Dedifferentiated amniotic fluid mesenchymal stem cell (primary cell): ENCODE data around the gene MAP4.
"Not testable (repeated sequence)": the region's sequence is repeated elsewhere in the genome, so short reads cannot be mapped to it uniquely, and the experiment has no call there.

ENCODE experiments used
- DNase-seq: peaks from one replicate; pipeline ENCODE4 v3.0.0-alpha.2; 2016; ENCODE audit errors: extremely low spot score

Gene MAP4, protein sequence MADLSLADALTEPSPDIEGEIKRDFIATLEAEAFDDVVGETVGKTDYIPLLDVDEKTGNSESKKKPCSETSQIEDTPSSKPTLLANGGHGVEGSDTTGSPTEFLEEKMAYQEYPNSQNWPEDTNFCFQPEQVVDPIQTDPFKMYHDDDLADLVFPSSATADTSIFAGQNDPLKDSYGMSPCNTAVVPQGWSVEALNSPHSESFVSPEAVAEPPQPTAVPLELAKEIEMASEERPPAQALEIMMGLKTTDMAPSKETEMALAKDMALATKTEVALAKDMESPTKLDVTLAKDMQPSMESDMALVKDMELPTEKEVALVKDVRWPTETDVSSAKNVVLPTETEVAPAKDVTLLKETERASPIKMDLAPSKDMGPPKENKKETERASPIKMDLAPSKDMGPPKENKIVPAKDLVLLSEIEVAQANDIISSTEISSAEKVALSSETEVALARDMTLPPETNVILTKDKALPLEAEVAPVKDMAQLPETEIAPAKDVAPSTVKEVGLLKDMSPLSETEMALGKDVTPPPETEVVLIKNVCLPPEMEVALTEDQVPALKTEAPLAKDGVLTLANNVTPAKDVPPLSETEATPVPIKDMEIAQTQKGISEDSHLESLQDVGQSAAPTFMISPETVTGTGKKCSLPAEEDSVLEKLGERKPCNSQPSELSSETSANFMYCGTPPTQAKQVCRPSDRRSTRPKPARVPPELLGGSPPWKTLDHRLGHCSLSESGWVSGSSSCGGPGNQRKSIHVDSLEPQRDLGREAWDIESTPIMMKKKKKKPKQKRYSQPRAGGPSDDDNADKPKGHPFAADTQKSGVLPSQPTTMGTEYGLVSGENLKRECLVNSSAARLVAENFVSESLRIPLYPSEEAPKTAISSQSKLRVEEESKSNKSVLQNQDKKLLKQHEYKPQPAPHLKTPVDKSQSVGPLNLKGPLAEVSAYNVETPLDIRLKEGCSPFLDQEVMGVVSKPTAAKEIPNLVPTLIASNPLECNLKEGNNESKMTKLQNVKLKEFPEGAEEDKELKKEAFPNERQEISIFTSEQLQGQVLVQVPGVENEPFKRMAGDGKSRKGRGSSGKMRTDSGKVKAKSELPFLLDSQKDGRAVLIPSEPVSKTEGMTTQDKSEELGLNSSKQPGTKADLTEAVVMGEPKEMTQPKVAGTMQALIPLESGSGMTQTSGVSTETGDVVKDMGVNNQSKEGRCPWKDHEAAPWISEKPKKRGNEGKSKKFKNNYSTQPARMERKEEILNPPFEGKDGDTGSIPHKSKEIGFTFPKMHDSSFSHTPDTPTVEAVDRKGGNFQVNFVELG (N-terminal part only)

DNA sequence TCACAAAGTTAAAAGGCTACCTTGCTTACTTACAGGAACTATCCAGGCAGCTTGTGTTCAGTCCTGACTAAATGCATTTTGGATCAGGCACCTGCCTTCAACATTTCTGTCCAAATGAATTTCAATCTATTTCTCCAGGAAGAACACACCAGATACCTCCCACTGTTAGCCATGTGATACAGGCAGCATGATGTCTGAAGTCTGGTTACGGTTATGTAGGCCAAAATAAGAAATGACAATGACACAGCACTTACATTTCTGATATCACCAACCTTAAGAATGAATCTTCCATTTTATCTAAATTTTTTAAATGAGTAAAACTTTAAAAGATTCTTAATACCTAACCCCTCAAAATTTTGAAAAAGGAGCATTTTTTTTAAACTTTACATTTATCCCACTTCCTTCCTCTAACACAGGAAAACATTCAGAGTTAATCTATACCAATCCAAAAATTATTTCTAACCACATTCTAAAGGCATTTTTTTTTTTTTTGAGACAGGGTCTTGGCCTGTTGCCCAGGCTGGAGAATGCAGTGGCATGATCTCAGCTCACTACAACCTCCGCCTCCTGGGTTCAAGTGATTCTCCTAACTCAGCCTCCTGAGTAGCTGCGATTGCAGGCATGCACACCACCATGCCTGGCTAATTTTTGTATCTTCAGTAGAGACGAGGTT lies at the start of gene MAP4:
TSS of gene MAP4 (minus strand) at position 116 of the 673 bp plus-strand sequence. CDS start 17,556 bp downstream, outside the sequence.
- DNase-seq: no peak

DNA sequence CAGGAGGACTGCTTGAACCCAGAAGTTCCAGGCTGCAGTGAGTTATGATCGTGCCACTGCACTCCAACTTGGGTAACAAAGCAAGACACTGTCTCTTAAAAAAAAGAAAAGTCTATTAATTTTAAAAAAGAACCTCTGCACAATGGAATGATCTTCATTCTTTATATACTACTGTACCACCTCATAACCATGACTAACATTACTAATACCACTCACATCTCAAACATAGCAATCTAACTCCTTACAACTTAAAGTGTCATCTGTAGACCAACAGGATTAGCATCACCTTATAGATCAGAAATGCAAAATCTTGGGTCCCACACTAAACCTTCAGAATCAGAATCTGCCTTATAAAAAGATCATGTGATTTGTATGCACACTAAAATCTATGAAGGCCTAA lies 48.8 kb upstream of the MAP4 start:
- DNase-seq: no peak

DNA sequence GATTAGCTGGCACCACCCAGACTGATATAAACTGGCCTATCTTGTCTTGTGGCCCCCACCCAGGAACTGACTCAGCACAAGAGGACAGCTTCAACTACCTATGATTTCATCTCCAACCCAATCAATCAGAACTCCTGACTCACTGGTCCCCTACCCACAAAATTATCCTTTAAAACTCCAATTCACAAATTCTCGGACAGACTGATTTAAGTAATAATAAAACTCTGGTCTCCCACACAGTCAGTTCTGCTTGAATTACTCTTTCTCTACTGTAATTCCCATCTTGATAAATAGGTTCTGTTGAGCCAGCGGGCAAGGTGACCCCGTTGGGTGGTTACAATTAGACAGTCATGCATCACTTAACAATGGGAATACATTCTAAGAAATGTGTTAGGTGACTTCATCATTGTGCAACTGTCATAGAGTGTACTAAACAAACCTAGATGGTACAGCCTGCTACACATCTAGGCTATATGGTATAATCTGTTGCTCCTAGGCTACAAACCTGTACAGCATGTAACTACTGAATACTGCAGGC lies 48.1 kb upstream of the MAP4 start:
- no peak for DNase-seq

DNA sequence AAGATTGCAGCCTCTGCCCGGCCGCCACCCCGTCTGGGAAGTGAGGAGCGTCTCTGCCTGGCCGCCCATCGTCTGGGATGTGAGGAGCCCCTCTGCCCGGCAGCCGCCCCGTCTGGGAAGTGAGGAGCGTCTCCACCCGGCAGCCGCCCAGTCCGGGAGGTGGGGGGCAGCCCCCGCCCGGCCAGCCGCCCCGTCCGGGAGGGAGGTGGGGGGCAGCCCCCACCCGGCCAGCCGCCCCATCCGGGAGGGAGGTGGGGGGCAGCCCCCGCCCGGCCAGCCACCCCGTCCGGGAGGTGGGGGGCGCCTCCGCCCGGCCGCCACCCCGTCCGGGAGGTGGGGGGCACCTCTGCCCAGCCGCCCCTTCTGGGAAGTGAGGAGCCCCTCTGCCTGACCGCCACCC lies 45.4 kb upstream of the MAP4 start:
- not testable (repeated sequence) for DNase-seq

DNA sequence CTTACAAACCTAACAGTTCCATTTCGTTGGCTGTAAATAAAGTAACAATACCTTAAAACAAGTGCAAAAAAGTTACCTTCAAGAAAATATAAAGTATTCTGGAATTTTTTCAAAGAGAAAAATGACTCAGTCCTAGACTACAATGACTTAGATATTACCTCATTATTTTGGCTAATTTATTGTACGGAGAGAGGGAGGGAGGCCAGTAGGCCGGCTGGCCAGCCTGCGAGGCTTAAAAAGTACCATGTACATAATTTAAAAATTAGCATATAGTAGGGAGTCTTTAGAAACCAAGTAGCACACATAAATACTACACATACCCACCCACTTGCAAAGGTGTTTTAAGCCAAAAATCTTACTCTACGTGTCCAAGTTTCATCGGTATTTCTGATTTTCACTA lies 41.9 kb upstream of the MAP4 start:
- DNase-seq: no peak

DNA sequence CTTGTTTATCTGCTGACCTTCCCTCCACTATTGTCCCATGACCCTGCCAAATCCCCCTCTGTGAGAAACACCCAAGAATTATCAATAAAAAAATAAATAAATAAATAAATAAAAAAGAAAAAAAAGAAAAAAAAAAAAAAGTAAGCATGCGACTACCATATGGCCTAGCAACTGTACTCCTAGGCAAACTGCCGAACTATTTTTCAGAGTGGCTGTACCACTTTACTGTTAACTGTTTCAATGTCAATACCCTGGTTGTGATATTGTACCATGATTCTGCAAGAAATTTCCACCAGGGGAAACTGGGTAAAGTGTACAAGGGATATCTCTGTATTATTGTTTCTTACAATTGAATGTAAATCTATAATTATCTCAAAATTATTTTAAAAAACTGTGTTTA lies 41.3 kb upstream of the MAP4 start:
- DNase-seq: no peak

DNA sequence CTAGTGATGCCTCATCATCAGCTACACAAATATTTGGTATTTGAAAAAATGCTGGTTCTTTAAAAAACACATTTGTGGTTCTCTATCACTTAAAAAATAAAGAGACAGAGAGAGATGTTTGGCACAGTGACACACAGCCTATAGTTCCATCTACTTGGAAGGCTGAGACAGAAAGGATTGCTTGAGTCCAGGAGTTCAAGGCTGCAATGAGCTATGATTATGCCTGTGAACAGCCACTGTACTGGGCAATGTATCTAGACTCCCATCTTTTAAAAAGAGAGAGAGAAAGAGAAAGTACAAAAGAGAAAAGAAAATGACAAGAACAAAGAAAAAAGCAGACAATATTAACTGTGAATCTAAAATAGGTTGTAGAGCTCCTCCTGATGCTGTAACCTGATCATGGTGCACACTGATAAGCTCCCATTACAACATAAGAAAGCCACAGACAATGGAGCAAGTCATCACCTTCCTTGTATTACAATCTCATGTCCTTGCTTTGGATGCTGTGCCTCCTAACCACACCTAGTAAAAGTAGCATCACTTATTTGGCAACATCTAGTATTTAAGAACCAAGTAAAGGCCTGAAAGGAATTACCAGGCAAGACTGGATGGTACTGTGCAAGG lies 31.7 kb upstream of the MAP4 start:
- DNase-seq: no peak

DNA sequence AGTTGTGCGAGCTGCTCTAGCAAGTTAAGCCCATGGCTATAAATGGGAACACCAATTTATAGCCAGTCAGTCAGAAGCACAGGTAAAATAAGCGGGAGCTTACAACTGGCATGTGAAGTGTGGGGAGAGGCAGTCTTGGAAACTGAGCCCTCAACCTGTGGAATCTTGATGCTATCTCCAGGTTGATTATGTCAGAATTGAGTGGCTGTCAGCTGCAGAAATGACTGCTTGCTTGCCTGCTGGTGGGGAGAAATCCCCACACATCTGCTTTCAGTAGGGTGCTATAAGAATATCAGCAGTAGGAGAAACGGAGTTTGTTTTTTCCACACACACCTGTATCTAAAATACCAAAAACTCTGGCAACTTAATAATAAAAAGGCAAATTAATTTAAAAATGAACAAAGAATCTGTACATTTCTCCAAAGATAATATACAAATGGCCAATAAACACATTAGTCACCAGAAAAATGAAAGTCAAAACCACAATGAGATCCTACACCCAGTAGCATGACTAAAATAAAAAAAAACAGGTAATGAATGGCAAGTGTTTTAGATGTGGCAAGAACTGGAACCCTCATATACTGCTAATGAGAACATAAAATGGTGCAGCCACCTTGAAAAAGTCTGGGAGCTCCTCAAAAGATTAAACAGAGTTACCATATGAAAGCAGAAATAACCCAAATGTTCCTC lies 26.0 kb upstream of the MAP4 start:
- DNase-seq: no peak

DNA sequence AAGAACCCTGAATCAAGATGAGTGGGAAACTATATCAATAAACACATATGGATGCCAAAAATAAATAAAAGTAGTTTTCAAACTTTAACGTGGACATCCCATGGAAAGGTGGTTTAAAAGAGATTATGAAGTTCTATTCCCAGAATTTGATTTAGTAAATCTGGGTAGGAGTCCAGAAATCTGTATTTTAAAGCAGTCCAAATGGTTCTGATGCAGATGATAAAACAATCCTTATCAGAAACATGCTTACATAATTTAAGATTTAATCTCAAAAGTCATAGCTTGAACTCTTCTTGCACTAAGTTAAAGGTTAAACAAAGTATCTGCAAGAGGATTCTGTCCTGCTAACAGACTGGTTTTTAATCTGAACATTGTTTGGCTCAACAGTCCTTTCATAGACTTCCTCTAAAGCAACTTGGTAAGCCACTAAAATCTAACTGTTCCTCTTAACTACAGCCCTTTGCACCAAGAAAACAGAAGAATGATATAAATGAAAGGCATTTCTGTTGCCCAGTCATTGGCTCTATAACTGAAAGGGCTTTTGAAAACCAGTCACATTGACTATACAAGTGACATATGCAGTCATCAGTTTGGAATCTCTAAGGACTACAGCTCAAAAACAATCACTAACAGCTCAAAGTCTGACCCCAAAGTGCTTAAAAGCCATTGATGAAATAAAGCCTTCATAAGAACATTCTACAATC lies 23.4 kb upstream of the MAP4 start:
- peak; percentile 75 for DNase-seq

DNA sequence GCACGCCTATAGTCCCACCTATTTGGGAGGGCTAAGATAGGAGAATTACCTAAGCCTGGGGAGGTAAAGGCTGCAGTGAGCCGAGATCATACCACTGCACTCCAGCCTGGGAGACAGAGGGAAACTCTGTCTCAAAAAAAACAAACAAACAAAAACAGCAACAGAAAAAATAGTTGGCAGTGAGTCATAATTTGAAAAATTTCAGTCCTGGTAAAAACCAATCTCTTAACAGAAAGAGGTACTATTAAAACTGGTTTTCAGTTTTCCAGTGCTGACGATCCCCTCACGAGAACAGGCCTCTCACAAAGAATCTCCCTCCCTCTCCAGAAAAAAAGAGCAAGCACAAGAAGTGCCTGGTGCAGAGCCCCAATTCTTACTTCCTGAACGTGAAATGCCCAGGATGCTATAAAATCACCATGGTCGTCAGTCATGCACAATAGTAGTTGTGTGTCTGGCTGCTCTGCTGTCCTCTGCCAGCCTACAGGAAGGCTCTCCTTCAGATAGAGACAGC lies 22.8 kb upstream of the MAP4 start:
- no peak for DNase-seq

DNA sequence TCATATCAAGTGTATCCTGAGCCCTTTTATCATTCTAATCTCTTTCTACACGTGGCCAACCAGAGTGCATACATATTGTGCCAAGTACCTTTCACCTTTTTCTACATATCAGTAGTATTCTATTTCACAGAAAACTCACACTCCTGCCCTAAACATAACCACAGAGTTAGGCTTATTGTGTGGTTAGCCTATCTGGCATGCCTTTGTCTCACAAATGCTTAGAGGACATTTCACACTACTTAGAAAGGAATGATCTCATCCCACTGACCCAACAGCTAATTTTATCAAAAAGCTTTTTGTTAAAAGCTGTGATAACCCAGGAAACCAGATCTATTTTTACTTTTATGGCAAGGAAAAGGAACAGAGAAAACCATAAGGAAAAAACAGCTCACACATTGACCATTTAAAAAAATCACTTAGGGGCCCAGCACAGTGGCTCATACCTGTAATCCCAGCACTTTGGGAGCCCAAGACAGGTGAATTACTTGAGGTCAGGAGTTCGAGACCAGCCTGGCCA lies 17.8 kb upstream of the MAP4 start:
- DNase-seq: peak; percentile 50

DNA sequence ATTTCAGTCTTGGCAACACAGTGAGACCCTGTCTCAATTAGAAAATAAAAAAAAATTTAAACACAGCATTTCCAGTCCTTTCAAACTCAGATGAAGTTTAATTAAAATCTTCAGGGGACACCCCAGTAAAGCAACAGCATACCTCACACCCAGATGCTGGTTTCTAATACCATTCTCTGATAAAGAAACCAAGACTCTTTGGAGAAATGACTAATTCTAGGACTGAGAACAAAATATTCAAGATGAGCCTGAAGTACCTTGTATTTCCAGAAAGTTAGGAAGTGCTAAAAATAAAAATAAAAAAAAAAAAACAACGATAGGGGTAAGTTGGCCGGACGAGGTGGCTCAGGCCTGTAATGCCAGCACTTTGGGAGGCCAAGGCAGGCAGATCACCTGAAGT lies 14.0 kb upstream of the MAP4 start:
- no peak for DNase-seq

DNA sequence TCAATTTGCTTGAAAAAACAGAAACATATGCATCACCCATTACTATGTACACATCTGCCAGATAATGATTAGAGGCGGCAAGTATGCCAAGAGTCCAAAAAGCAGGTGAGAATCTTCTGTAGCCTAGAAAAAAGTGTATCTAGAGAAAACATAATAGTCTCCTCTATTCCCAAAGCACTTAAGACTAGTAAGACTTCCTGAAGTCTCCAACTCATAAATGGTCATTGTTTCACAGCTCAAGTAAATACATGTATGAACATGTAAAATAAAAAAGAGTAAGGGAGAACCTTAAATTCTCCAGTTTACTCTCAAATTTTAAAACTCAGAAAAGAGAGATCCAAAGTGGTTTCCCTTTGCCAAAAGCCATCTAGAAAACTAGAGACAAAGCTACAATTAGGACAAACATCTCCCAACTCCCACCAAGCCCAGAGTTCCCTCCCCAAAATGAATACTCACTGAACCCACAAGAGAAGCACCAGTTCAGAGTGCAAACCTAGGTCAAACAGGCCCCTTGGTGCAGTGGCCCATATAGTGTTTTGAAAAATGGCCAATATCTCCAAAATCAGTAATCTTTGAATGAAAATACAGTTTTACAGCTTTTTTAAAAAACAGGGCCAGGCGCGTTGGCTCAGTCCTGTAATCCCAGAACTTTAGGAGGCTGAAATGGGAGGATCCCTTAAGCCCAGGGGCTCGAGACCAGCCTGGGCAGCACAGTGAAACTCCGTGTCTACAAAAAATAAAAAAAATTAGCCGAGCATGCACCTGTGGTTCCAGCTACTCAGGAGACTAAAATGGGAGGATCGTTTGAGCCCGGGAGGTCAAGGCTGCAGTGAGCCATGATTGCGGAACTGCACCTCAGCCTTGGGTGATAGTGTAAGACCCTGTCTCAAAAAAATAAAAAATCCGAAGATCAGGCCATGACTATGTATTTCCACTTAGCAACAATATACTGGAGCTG lies 11.0 kb upstream of the MAP4 start:
- no peak for DNase-seq

DNA sequence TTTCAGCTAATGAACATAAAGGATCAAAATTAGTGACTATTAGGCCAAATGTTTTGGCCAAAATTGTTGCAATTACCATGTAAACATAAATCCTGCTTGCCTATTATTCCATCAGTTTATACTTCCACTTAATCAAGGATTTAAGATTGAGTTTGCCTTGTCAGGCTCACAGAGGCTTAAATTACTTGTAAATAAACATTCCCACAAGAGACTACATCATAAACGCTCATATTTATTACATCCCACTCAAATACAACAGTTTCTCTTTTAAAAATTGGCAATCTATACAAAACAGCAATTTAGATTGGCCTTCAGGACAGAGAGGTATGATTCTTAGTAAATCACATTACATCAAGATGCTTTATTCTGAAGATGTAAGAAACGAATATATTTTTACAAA lies 9.9 kb upstream of the MAP4 start:
- no peak for DNase-seq

DNA sequence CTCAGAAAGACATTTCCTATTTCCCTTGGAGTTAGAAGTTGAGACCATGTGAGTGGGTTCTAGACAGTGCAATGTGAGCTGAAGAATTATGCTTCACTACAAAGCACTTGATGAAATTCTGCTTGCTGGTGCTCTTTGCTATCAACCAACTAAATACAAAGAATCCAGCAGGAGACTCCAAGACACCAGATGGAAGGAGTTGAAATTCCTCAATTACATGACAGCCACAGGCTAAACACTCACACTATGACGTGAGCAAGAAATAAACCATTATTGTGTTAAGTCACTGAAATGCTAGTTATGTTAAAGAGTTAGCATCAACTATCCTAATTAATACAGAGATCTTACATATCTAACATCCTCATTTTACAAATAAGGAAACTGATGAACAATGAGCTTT lies 8.2 kb upstream of the MAP4 start:
- no peak for DNase-seq

DNA sequence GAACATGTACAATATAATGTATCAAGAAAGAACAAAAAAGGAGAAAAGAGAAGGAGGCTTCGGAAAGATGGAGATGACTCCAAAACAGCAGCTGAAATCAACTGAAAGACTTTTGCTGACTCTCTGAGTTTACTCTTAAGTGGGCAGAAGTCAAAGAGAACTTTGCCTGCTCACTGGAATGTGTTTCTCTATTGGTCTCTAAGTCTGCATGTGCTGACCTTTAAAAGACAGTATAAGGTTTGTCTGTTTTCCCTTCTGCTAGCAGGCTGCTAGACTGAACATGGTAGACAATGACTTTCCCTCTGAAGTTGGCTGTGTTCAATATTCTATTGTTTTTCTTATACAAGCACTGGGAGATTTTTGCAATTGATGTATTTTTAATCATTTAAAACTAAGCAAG lies 7.2 kb upstream of the MAP4 start:
- no peak for DNase-seq

DNA sequence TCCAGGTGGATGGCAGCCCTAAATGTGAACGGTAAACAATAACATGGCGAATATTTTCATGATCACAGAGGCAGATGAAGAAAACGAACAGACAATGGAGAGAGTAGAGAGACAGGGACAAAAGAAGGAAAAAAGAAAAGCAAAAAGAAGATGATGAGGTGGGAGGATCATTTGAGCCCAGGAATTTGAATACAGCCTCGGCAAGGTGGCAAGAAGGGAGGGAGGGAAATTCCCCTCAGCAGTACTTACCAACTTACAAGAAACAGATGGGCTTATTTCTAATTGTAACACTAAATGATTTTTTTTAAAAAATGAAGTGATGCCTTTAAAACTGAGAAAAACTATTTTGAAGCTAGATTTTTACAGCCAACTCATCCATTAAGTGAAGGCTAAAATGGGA lies 6.0 kb upstream of the MAP4 start:
- no peak for DNase-seq

DNA sequence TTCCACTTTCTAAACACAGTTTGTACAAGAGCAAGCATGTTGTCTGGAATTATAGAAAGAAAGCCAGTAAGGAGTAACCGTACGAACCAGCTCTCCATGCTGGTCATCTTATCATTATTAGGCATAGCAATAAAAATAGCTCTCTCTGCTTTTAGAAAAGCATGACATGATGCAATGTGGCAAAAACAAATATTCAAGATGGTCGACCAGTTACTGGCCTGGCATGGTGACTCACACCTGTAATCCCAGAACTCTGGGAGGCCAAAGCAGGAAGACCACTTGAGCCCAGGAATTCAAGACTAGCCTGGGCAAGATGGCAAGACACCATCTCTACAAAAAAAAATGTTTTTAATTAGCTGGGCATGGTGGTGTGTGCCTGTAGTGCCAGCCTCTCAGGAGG lies 2.6 kb upstream of the MAP4 start:
- peak; percentile 63 for DNase-seq
